Measurements from ENCODE around the gene NHLRC4. TPM values are rescaled to one million over a fixed set of nuclear protein-coding genes. Genes with fewer than 3 reads are reported as not detected.
A peak's percentile ranks its signal among the peaks of the same experiment; 100 is the strongest.

NHLRC4 gene
- total RNA-seq, 2 experiments from 2014 or later: 0.45 to 0.55 TPM

DNA sequence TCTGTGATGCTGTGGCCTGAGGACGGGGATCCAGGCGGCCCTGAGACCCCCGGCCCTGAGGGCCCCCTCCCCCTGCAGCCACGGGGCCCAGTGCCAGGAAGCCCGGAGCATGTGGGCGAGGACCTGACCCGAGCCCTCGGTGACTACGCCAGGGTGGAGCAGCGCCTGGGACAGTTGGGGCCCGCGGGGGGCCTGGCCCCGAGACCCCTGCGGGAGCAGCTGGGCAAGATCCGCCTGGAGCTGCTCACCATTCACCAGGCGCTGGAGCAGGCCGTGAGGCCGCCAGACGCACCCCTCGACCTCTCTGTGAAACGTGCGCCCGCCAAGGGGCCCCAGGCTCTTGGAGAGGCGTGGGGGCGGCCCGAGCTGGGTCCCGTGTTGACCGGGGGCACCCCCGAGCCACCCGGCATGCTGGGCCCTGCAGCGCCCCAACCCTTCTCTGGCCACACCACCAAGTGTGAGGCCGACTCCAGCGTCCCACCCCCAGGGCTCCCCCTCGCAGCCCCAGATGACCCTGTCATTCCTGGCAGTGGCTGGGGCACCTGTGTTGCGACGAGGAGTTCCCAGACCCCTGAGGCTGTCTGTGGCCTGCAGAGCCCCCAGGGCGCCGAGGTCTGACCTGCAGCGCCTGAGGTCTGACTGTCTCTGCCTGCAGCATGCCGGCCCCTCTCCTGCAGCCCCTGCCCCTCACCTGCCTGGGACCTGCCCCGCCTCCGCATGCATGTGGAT is 2.0 kb upstream of the NHLRC4 start:
- Mint-ChIP-seq H3K9me3 (no peaks in the 10 kb centered on the region), H3K4me3 (no peak overlapping the region), H3K36me3 (ENCODE audit: low read depth) (no peaks in the 10 kb centered on the region), H3K4me1 (ENCODE audit: low read depth) (peaks cover 21% of the 10 kb centered on the region), H3K27ac (no peak overlapping the region), H3K27me3 (no peaks in the 10 kb centered on the region)
- DNase-seq (no peak), ATAC-seq (ENCODE audit: poor library complexity) (no peak)
- Histone ChIP-seq H3K4me1 (ENCODE audit: insufficient read depth, low read length) (peaks cover 41% of the 10 kb centered on the region), H3K27ac (ENCODE audit: low read depth in 1 of 2, low read length in 2 of 2) (no peak overlapping the region), H3K9me3 (ENCODE audit: control insufficient read depth in 1 of 2, insufficient read depth in 1 of 2, low read length in 2 of 2) (peaks cover 0 to 12% of the 10 kb centered on the region in 2 experiments), H3K36me3 (ENCODE audit: insufficient read depth, low read length) (no peaks in the 10 kb centered on the region), H3K4me3 (ENCODE audit: low read length) (no peak overlapping the region), H3K27me3 (ENCODE audit: control insufficient read depth in 1 of 2, insufficient read depth in 2 of 2, low read length in 2 of 2) (peaks cover 7 to 9% of the 10 kb centered on the region in 2 experiments)
- TF ChIP-seq, protein P1, sequence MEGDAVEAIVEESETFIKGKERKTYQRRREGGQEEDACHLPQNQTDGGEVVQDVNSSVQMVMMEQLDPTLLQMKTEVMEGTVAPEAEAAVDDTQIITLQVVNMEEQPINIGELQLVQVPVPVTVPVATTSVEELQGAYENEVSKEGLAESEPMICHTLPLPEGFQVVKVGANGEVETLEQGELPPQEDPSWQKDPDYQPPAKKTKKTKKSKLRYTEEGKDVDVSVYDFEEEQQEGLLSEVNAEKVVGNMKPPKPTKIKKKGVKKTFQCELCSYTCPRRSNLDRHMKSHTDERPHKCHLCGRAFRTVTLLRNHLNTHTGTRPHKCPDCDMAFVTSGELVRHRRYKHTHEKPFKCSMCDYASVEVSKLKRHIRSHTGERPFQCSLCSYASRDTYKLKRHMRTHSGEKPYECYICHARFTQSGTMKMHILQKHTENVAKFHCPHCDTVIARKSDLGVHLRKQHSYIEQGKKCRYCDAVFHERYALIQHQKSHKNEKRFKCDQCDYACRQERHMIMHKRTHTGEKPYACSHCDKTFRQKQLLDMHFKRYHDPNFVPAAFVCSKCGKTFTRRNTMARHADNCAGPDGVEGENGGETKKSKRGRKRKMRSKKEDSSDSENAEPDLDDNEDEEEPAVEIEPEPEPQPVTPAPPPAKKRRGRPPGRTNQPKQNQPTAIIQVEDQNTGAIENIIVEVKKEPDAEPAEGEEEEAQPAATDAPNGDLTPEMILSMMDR (IDR thresholded peaks at IDR 0.05): no peak
- ChIA-PET POLR2A (no interaction called here), CTCF (no interaction called here)
- intact Hi-C loops (cut with DNase I, micrococcal nuclease): no loop called here

GRCh38 chr16:565419-566330 is 1.1 kb upstream of the NHLRC4 start:
- POLR2A ChIA-PET: no interaction called here
- Mint-ChIP-seq H3K9me3 (no peaks in the 10 kb centered on the region), H3K36me3 (ENCODE audit: low read depth) (no peaks in the 10 kb centered on the region), H3K27ac (peak overlapping the region; percentile 84), H3K4me3 (no peak overlapping the region), H3K27me3 (no peaks in the 10 kb centered on the region), H3K4me1 (ENCODE audit: low read depth) (peaks cover 23% of the 10 kb centered on the region)
- DNase-seq: no peak
- peaks cover 7 to 9% of the 10 kb centered on the region in 2 experiments for H3K27me3 ChIP-seq (ENCODE audit: control insufficient read depth in 1 of 2, insufficient read depth in 2 of 2, low read length in 2 of 2)
- no peak for ATAC-seq (ENCODE audit: poor library complexity)
- intact Hi-C loops (cut with DNase I, micrococcal nuclease): no loop called here
- TF ChIP-seq, protein P1 (IDR thresholded peaks at IDR 0.05): no peak
- CTCF ChIA-PET: no interaction called here
- H3K4me1 ChIP-seq (ENCODE audit: insufficient read depth, low read length): peaks cover 46% of the 10 kb centered on the region
- peaks cover 0 to 12% of the 10 kb centered on the region in 2 experiments for H3K9me3 ChIP-seq (ENCODE audit: control insufficient read depth in 1 of 2, insufficient read depth in 1 of 2, low read length in 2 of 2)
- H3K36me3 ChIP-seq (ENCODE audit: insufficient read depth, low read length): no peaks in the 10 kb centered on the region
- H3K27ac ChIP-seq (ENCODE audit: low read depth in 1 of 2, low read length in 2 of 2): peak overlapping the region in 1 of 2 donors; percentile 72
- H3K4me3 ChIP-seq (ENCODE audit: low read length): no peak overlapping the region

- Mint-ChIP-seq H3K4me3 (peak overlapping the region; percentile 84), H3K27ac (peak overlapping the region; percentile 84), H3K36me3 (ENCODE audit: low read depth) (peaks cover 4% of the 10 kb centered on the region), H3K4me1 (ENCODE audit: low read depth) (peaks cover 33% of the 10 kb centered on the region), H3K27me3 (no peaks in the 10 kb centered on the region), H3K9me3 (no peaks in the 10 kb centered on the region)
- H3K27ac ChIP-seq (ENCODE audit: low read depth in 1 of 2, low read length in 2 of 2): peak overlapping the region; percentile 26 to 72
- DNase-seq (no peak), ATAC-seq (ENCODE audit: poor library complexity) (no peak)
- intact Hi-C loops (cut with DNase I, micrococcal nuclease): no loop called here
- H3K27me3 ChIP-seq (ENCODE audit: control insufficient read depth in 1 of 2, insufficient read depth in 2 of 2, low read length in 2 of 2): no peaks in the 10 kb centered on the region
- CTCF ChIA-PET: no interaction called here
- TF ChIP-seq, protein P1 (IDR thresholded peaks at IDR 0.05): no peak
- H3K9me3 ChIP-seq (ENCODE audit: control insufficient read depth in 1 of 2, insufficient read depth in 1 of 2, low read length in 2 of 2): no peaks in the 10 kb centered on the region
- H3K4me3 ChIP-seq (ENCODE audit: low read length): peak overlapping the region; percentile 56
- no peaks in the 10 kb centered on the region for H3K36me3 ChIP-seq (ENCODE audit: insufficient read depth, low read length)
- POLR2A ChIA-PET: interaction anchor here (0.9 to 1.3 kb wide), 5 partner anchors 21 to 128 kb away, joined by 3 to 4 read pairs (median 3); partner anchors contain the start of genes CAPN15 and METTL26
- peaks cover 55% of the 10 kb centered on the region for H3K4me1 ChIP-seq (ENCODE audit: insufficient read depth, low read length)
These were observed 810 bp downstream of the NHLRC4 start for GRCh38 chr16:567373-568256.
